Measurements from ENCODE around the gene TGFB2. TPM values are rescaled to one million over a fixed set of nuclear protein-coding genes. Genes with fewer than 3 reads are reported as not detected.

The TGFB2 gene
- polyA plus RNA-seq, 1 donor from 2014 or later: 0.10 TPM

DNA sequence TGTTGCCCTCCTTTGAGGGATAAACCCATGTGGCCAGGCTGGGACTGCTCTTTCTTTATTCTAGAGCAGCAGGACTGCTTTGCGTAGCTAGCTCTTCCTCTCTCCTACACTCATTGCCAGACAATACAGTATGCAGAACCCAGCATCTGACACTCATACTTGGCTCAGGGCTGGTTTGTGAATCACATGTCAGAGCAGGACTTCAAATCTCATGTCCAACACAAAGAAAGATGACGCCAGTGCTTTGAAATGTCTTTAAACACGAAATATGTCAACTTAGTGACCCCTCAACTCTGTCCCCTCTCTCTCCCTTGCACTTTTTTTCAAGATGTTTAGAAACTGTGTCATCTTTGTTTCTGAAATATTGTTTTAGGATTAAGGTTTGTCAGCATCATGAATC, 135.0 kb downstream of the TGFB2 start:
- H3K4me3 ChIP-seq (ENCODE audit: low read length): no peak overlapping the region
- no peaks in the 10 kb centered on the region for H4K20me1 ChIP-seq (ENCODE audit: insufficient read depth)
- H3K9me3 ChIP-seq (ENCODE audit: low read length): no peaks in the 10 kb centered on the region
- H3K36me3 ChIP-seq (ENCODE audit: insufficient read depth, low read length): no peaks in the 10 kb centered on the region
- H3K4me2 ChIP-seq (ENCODE audit: low read length): no peak overlapping the region
- no peak overlapping the region for H2AFZ ChIP-seq (ENCODE audit: low read depth, low read length)
- H3K79me2 ChIP-seq (replicated peaks; ENCODE audit: insufficient read depth, low read length): no peaks in the 10 kb centered on the region
- H3K9me2 ChIP-seq (ENCODE audit: insufficient read depth, low read length): no peaks in the 10 kb centered on the region
- no peak overlapping the region for H3K9ac ChIP-seq (ENCODE audit: low read length)
- TF ChIP-seq, protein P1, sequence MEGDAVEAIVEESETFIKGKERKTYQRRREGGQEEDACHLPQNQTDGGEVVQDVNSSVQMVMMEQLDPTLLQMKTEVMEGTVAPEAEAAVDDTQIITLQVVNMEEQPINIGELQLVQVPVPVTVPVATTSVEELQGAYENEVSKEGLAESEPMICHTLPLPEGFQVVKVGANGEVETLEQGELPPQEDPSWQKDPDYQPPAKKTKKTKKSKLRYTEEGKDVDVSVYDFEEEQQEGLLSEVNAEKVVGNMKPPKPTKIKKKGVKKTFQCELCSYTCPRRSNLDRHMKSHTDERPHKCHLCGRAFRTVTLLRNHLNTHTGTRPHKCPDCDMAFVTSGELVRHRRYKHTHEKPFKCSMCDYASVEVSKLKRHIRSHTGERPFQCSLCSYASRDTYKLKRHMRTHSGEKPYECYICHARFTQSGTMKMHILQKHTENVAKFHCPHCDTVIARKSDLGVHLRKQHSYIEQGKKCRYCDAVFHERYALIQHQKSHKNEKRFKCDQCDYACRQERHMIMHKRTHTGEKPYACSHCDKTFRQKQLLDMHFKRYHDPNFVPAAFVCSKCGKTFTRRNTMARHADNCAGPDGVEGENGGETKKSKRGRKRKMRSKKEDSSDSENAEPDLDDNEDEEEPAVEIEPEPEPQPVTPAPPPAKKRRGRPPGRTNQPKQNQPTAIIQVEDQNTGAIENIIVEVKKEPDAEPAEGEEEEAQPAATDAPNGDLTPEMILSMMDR (IDR thresholded peaks at IDR 0.05; ENCODE audit: poor library complexity, severe bottlenecking): no peak
- TF ChIP-seq TAF1 (IDR thresholded peaks at IDR 0.05; ENCODE audit: low read depth) (no peak), SMC3 (conservative IDR thresholded peaks at IDR 0.05; ENCODE audit: poor library complexity) (no peak), MXI1 (conservative IDR thresholded peaks at IDR 0.05; ENCODE audit: poor library complexity, severe bottlenecking) (no peak), EZH2 (IDR thresholded peaks at IDR 0.05; ENCODE audit: borderline replicate concordance, insufficient read depth, low read length, poor library complexity, severe bottlenecking) (no peak), RAD21 (conservative IDR thresholded peaks at IDR 0.05) (no peak), POLR2AphosphoS5 (IDR thresholded peaks at IDR 0.05) (no peak), EP300 (conservative IDR thresholded peaks at IDR 0.05; ENCODE audit: poor library complexity, severe bottlenecking) (no peak)
- TF ChIP-seq, protein P2, sequence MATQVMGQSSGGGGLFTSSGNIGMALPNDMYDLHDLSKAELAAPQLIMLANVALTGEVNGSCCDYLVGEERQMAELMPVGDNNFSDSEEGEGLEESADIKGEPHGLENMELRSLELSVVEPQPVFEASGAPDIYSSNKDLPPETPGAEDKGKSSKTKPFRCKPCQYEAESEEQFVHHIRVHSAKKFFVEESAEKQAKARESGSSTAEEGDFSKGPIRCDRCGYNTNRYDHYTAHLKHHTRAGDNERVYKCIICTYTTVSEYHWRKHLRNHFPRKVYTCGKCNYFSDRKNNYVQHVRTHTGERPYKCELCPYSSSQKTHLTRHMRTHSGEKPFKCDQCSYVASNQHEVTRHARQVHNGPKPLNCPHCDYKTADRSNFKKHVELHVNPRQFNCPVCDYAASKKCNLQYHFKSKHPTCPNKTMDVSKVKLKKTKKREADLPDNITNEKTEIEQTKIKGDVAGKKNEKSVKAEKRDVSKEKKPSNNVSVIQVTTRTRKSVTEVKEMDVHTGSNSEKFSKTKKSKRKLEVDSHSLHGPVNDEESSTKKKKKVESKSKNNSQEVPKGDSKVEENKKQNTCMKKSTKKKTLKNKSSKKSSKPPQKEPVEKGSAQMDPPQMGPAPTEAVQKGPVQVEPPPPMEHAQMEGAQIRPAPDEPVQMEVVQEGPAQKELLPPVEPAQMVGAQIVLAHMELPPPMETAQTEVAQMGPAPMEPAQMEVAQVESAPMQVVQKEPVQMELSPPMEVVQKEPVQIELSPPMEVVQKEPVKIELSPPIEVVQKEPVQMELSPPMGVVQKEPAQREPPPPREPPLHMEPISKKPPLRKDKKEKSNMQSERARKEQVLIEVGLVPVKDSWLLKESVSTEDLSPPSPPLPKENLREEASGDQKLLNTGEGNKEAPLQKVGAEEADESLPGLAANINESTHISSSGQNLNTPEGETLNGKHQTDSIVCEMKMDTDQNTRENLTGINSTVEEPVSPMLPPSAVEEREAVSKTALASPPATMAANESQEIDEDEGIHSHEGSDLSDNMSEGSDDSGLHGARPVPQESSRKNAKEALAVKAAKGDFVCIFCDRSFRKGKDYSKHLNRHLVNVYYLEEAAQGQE (IDR thresholded peaks at IDR 0.05; ENCODE audit: borderline replicate concordance): no peak
- H3F3A ChIP-seq (ENCODE audit: insufficient read depth, low read length, poor library complexity, severe bottlenecking): no peaks in the 10 kb centered on the region
- no peak overlapping the region for H3K27ac ChIP-seq (ENCODE audit: low read length)
- H3K27me3 ChIP-seq (ENCODE audit: insufficient read depth, low read depth, low read length): no peaks in the 10 kb centered on the region

DNA sequence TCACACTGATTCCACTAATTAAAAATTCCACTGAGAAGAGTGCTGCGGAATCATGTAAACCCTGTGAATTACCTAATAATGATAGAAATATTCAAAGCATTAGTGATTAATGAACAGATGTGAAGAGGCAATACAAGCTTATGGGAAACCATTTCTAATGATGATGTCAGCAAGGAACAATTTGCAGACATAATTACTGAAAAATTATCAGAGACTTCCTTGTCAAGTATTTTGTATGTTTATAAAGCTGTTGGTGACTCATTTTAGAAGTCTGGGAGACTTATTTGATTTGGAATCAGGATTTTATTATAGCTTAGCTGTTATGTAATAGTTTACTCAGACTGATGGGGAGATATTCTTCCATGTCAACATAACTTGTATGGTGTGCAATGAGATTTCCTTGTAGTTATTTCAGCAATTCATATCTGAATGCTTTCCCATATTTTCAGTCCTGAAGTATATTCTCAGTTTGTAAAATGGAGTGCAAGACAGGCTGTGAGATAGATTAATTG, 135.5 kb downstream of the TGFB2 start:
- no peaks in the 10 kb centered on the region for H3K36me3 ChIP-seq (ENCODE audit: insufficient read depth, low read length)
- no peaks in the 10 kb centered on the region for H3K9me2 ChIP-seq (ENCODE audit: insufficient read depth, low read length)
- H2AFZ ChIP-seq (ENCODE audit: low read depth, low read length): no peak overlapping the region
- no peaks in the 10 kb centered on the region for H3K27me3 ChIP-seq (ENCODE audit: insufficient read depth, low read depth, low read length)
- no peaks in the 10 kb centered on the region for H3K9me3 ChIP-seq (ENCODE audit: low read length)
- H3K4me2 ChIP-seq (ENCODE audit: low read length): no peak overlapping the region
- H4K20me1 ChIP-seq (ENCODE audit: insufficient read depth): no peaks in the 10 kb centered on the region
- no peaks in the 10 kb centered on the region for H3K79me2 ChIP-seq (replicated peaks; ENCODE audit: insufficient read depth, low read length)
- TF ChIP-seq RAD21 (conservative IDR thresholded peaks at IDR 0.05) (no peak), TAF1 (IDR thresholded peaks at IDR 0.05; ENCODE audit: low read depth) (no peak), POLR2AphosphoS5 (IDR thresholded peaks at IDR 0.05) (no peak), SMC3 (conservative IDR thresholded peaks at IDR 0.05; ENCODE audit: poor library complexity) (no peak), EP300 (conservative IDR thresholded peaks at IDR 0.05; ENCODE audit: poor library complexity, severe bottlenecking) (no peak), MXI1 (conservative IDR thresholded peaks at IDR 0.05; ENCODE audit: poor library complexity, severe bottlenecking) (no peak), EZH2 (IDR thresholded peaks at IDR 0.05; ENCODE audit: borderline replicate concordance, insufficient read depth, low read length, poor library complexity, severe bottlenecking) (no peak)
- TF ChIP-seq, protein P2 (IDR thresholded peaks at IDR 0.05; ENCODE audit: borderline replicate concordance): no peak
- no peak overlapping the region for H3K27ac ChIP-seq (ENCODE audit: low read length)
- no peak overlapping the region for H3K9ac ChIP-seq (ENCODE audit: low read length)
- no peaks in the 10 kb centered on the region for H3F3A ChIP-seq (ENCODE audit: insufficient read depth, low read length, poor library complexity, severe bottlenecking)
- no peak overlapping the region for H3K4me3 ChIP-seq (ENCODE audit: low read length)

All from neural cell (in vitro differentiated cells).